HG02852 (cell line): Measurements from ENCODE around the gene ODF2.

Experiments used
- ATAC-seq: cut with Tn5 transposase; IDR thresholded peaks from one replicate; pipeline ENCODE4 v1.9.1; 2021; ENCODE audit warnings: mild to moderate bottlenecking, moderate library complexity; ENCODE audit not compliant: unreplicated experiment

The ODF2 gene

DNA sequence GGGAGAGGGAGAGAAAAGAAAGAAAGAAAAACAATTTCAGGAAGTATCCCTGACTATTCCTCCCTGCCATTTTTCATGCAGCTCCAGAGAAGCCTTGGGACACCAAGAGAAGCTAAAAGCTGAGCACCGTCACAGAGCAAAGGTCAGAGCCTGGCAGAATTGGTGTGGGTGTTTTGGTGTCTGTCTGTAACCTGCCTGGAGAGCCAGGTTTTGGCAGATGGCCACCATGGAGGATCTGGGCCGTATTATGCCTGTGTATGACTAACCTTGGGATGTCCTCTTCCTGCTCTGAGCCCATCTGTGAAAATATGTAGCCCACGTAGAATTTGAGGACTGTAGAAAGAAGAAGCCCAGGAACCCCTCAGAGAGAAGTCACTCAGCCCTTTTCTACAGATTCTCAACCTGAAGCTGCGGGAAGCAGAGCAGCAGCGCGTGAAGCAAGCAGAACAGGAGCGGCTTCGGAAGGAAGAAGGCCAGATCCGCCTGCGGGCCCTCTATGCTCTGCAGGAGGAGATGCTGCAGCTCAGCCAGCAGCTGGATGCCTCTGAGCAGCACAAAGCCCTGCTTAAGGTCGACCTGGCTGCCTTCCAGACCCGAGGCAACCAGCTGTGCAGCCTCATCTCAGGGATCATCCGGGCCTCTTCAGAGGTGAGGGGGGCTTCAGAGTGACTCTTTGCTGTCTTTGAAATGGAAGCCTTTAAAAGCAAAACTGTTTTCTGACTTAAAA lies 67.6 kb downstream of the ODF2 start:
- ATAC-seq = no peak

DNA sequence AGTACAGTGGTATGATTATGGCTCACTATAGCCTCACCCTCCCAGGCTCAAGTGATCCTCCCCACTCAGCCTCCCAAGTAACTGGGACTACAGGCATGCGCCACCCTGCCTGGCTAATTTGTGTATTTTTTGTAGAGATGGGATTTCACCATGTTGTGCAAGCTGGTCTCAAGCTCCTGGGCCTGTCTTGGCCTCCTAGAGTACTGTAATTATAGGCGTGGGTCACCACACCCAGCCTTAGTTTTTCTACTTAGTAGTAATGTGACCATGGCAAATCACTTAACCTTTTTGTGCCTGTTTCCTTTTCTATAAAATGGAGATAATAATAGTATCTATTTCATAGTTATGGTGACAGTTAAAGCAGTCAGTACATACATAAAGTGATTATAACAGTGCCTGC lies 70.9 kb downstream of the ODF2 start:
- no peak for ATAC-seq

DNA sequence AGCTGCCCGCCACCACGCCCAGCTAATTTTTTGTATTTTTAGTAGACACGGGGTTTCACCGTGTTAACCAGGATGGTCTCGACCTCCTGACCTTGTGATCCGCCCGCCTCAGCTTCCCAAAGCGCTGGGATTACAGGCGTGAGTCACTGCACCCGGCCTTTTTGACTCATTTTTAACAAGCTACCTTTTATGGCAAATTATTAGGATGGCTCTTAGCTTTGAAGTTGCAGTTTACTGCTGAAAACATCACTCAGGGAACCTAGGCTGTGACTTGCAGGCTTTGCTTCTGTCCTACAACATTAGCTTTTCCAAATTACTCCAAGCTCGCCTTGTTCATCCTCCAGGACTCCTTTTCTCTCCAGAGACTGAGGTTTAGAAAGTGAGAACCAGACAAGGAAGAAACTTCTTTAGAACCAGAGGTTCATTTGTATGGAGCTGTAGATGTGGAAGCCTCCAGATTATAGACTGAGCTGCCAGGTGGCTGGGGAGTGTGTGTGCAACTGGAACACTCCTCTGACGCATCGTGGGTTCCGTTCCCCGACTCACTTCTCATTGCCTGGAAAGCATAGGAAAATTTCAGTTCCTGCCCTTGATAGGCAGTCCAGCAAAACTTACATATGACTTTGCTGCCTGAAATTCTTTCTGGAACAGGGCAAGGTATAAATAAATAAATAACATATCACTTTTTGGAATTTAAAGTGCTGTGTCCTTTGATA lies 72.8 kb downstream of the ODF2 start:
- ATAC-seq = no peak

DNA sequence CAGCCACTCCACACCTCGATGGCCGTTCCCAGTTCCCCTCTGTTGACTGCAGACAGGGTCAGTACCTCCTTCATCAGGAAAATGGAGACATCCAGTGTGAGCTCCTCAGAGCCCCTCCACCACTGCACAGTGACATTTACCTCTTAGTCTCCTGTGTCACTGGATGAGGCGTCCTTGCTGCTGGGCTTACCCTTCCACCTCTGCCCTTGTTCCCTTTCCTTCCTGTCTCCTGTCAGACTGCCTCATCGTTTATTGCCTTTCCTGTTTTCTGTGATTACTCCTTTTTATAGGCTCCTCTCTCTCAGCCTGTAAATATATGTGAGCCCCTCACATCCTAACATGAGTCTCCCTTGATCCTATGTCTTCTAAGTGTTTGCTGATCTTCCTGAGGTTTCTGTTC lies 73.4 kb downstream of the ODF2 start:
- no peak for ATAC-seq

DNA sequence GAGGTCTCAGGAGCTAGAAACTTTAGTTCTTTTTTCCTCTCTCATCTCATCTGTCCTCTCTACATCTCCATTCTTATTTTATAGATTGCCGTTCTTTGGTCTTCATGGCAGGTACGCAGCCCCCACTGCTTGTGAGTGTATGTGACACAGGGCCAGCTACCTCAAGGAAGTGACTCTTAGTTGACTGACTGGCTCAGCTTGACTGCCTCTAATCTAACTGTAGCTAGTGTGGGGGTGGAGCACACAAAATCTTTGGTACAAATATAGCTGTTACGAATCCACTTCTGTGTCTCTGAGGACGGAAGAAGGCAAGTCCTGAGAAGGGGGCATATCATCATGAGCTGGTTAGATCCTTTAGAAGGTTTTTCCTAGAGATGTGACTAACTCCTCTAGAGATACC lies 76.8 kb downstream of the ODF2 start:
- no peak for ATAC-seq

DNA sequence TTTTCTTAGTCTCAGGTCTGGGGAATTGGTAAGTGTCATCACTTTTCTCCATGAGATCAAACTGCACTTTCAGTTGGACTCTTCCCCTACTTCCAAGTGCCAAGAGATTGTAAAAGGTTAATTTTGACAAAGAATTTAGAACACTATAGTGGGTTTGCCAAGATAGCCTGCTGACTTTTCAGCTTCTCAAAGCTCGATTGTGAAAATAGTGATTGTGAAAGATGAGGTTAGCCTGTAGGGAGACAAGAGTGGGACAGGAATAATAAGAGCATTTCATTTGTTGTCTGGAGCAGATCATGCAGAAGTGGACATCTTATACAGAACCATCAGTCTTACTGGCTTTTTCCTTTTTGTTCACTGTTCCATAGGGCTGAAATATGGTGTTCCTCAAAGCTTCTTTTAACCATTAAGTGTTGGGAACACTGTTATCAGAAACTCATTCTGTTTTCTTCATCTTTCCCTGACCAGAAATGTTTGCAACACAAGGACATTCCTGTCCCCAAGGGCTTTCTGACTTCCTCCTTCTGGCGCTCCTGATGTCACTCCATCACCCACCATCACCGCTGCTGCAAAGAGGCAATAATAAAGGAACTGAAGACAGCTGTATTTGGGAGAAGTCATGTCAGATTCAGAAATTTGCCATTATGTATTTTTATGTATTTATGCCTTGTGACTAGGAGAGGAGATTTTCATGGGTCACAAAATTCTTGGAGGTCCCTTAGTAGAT lies 85.0 kb downstream of the ODF2 start:
- no peak for ATAC-seq

DNA sequence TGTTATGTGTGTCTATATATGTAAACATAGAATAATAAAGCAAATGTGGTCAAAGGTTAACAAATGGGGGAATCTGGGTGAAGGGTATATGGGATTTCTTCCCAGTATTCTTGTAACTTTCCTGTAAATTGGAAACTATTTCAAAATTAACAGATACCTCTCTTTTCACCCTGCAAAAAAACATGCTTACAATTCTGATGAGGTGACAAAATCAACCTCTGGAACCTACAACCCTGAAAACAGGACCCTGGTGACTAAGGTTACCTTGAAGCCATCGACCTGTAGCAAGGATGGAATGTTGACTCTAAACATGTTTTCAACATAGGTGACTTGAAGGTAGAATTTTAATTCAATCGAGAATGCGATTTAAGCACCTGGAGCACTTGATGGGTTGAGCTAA lies 90.7 kb downstream of the ODF2 start:
- ATAC-seq = no peak

DNA sequence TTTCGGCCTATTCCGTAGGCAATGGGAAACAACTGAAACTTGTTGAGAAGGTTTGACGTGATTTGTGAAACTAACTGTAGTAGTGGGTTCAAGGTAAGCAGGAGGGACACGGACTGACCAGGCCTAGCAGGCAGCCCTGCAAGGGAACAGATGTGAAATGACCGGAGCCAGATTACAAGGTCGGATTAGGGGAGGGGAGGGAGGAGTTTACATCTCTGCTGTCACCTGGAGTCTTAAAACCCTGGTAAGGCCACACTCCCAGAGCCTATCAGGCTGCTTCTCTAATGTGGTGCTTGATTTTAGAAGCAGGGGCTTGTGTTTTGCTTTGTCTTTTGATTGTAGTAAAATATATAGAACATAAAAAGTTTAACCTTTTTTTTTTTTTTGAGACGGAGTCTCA lies 93.1 kb downstream of the ODF2 start:
- ATAC-seq = no peak

DNA sequence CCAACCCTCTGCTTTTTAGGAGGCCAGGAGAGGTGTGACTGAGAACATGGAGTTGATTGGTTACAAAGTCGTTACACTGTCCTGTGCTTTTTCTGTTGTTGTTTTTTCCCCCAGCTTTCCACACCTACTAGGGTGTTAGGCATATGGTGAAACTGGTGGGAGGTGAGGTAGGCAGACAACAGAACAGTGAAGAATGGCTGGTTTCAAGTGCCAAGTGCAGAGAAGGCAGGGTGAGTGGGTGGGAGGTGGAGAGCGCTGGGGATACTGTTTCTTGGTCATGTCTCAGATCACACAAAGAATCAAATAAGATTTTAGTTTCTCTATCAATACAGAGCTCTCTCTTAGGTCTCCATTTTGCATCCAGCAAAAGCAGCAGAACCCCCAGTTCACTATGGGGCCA lies 94.4 kb downstream of the ODF2 start:
- no peak for ATAC-seq
